ENCODE results near the gene FAM219A.

GRCh38 chr9:34496149-34496712 is 37.9 kb upstream of the FAM219A start:
- no peak for TF ChIP-seq YY1 (IDR thresholded peaks at IDR 0.05; ENCODE audit: insufficient read depth, insufficient read length)
- no peak for TF ChIP-seq ZNF274 (IDR thresholded peaks at IDR 0.05; ENCODE audit: low read depth, low read length)
- TF ChIP-seq SUZ12 (IDR thresholded peaks at IDR 0.05; ENCODE audit: extremely low read depth, insufficient read depth, insufficient read length) = no peak
